Astrocyte (in vitro differentiated cells and primary cell): ENCODE measurements around the gene USP11.

Source experiments
- CTCF ChIP-seq: IDR thresholded peaks from 2 replicates; pipeline ENCODE4 v1.5.1; 2011; ENCODE audit warnings: low read depth, mild to moderate bottlenecking, inconsistent platforms, low read length, moderate library complexity; ENCODE audit not compliant: insufficient read depth
- EZH2 ChIP-seq: IDR thresholded peaks from 2 replicates; pipeline ENCODE4 v1.6.1; 2012; ENCODE audit warnings: mild to moderate bottlenecking, low read length, inconsistent platforms; ENCODE audit not compliant: insufficient read depth

DNA sequence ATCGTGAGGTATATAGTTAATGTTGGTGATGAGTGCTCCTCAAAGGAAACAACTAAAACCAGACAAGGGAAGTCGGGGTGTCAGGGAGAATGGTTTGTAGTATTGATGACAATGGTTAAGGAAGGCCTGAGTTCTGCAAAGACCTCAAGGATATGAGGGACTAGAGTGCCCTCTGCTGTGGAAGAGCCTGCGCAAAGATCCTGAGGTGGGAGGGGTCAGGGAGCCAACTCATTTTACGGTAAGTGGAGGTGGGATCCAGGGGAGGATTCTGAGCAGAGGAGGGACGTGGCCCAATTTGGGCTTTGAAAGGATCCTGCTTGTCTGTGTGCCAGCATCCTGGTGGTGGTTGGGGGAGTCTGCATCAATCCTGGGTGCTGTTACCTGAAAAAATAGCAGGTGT is 27.8 kb upstream of the USP11 start:
- TF ChIP-seq EZH2 (no peak), CTCF (no peak)
